HT-29 (cell line): Measurements from ENCODE around the gene ANKRD37. TPM values are rescaled to one million over a fixed set of nuclear protein-coding genes. Genes with fewer than 3 reads are reported as not detected.

Experiments used
- DNase-seq: peaks from one replicate; pipeline ENCODE4 v3.0.0-alpha.2; 2015; ENCODE audit warnings: low spot score
- small RNA-seq: library from RNA; depleted of rRNA; stranded (forward); fragments of <200 nt; gene quantifications from one replicate; pipeline ENCODE3, GENCODE V24; 2014
- total RNA-seq: library from RNA; depleted of rRNA; stranded (reverse); fragments of >200 nt; shearing (Covaris generic); gene quantifications from 2 replicates; pipeline ENCODE4 v1.2.3, GENCODE V29; 2014; rRNA removed

The ANKRD37 gene
- total RNA-seq, 1 experiment from 2014 or later: 10.4 TPM

GRCh38 chr4:185416955-185417354 lies 20.3 kb downstream of the ANKRD37 start:
- DNase-seq: no peak

GRCh38 chr4:185421366-185422124 lies 24.9 kb downstream of the ANKRD37 start:
- no peak for DNase-seq

- DNase-seq: peak; percentile 34
Measured at GRCh38 chr4:185424905-185425646, 28.4 kb downstream of the ANKRD37 start.

GRCh38 chr4:185425647-185426352 lies 29.2 kb downstream of the ANKRD37 start, which contains the start of gene UFSP2:
TSS of gene UFSP2 (minus strand) at chr4:185425964. CDS start at chr4:185425868, 96 bp downstream.
- peak; percentile 84 for DNase-seq

- DNase-seq: no peak
Measured at GRCh38 chr4:185426960-185427688, 30.5 kb downstream of the ANKRD37 start.

- no peak for DNase-seq
Measured at GRCh38 chr4:185429660-185430059, 33.0 kb downstream of the ANKRD37 start.

GRCh38 chr4:185435466-185435865 lies 38.8 kb downstream of the ANKRD37 start:
- DNase-seq: no peak

- DNase-seq: no peak
Measured at GRCh38 chr4:185437809-185438208, 41.2 kb downstream of the ANKRD37 start.

GRCh38 chr4:185441479-185441878 lies 44.8 kb downstream of the ANKRD37 start:
- no peak for DNase-seq

- no peak for DNase-seq
Measured at GRCh38 chr4:185445209-185445608, 48.6 kb downstream of the ANKRD37 start.

Small RNA genes within 50 kb of the gene (small RNA-seq; reads per million reads assigned to genes)
- gene RF00019: not detected

Other genes with a start within 250 kb of the ANKRD37 start
- gene CFAP97, start 192.8 kb upstream of the ANKRD37 start, total RNA-seq: 7.1 and 8.0 TPM in 2 replicates
- 3.3 and 4.8 TPM in 2 replicates for gene SNX25, start 187.2 kb upstream of the ANKRD37 start, total RNA-seq
- gene LRP2BP, start 917 bp upstream of the ANKRD37 start, total RNA-seq: 0.13 and 0.61 TPM in 2 replicates
- 4.5 and 5.2 TPM in 2 replicates for gene UFSP2, start 29.1 kb downstream of the ANKRD37 start, total RNA-seq
- not detected in 2 replicates for gene CCDC110, start 74.9 kb downstream of the ANKRD37 start, total RNA-seq
- not detected in 2 replicates for gene PDLIM3, start 138.7 kb downstream of the ANKRD37 start, total RNA-seq